KOPT-K1 (cell line): ENCODE measurements around the gene HDAC8.
"Not testable (repeated sequence)": the region's sequence is repeated elsewhere in the genome, so short reads cannot be mapped to it uniquely, and the experiment has no call there.

ENCODE experiments used
- H3K27ac ChIP-seq: fragments of 200-600 bp; sonication (generic); 2 replicates; pipeline ENCODE4 v1.5.1; 2016; ENCODE audit warnings: antibody characterized with exemption, mild to moderate bottlenecking, low read depth, low read length; ENCODE audit not compliant: poor library complexity, severe bottlenecking
- H3K36me3 ChIP-seq: fragments of 200-600 bp; sonication (generic); 2 replicates; pipeline ENCODE4 v1.5.1; 2017; ENCODE audit warnings: antibody characterized with exemption, mild to moderate bottlenecking, low read length, moderate library complexity; ENCODE audit not compliant: insufficient read depth
- H3K9me3 ChIP-seq: fragments of 200-600 bp; sonication (generic); 2 replicates; pipeline ENCODE4 v1.5.1; 2017; ENCODE audit warnings: antibody characterized with exemption, low read length, mild to moderate bottlenecking; ENCODE audit not compliant: insufficient read depth, poor library complexity, severe bottlenecking

The HDAC8 gene

DNA sequence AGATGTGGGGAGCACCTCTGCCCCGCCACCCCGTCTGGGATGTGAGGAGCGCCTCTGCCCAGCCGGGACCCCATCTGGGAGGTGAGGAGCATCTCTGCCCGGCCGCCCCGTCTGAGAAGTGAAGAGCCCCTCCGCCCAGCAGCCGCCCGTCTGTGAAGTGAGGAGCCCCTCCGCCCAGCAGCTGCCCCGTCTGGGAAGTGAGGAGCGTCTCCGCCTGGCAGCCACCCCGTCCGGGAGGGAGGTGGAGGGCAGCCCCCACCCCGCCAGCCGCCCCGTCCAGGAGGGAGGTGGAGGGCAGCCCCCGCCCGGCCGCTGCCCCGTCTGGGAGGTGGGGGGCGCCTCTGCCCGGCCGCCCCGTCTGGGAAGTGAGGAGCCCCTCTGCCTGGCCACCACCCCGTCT, 13.0 kb downstream of the HDAC8 start:
- not testable (repeated sequence) for H3K36me3 ChIP-seq, H3K9me3 ChIP-seq, H3K27ac ChIP-seq

DNA sequence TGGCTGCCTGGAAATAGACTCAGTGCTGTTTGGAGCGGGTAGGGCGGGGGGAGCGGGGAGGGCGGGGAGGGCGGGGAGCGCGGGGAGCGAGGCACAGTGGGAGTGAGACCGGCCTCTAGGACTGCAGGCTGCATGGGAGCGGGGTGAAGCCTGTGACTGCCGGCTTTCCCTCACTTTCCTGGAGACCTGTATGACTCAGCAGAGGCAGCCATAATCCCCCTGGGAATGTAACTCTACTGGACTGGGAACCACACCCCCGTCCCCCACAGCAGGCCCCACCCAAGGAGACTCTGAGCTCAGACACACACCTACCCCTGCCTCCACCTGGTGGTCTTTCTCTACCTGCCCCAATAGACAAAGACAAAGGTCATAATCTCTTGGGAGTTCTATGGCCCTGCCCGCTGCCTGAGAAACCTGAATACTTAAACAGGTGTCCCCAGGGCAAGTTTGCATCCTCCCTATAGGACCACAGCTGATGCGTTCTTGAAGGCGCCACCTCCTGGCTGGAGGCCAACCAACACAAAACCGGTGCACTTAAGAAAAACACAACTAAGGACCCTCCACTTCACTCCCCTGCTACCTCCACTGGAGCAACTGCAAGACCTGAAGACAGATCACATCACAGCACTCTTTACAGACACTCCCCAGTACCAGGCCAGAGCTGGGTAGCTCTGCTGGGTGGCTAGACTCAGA, 18.0 kb downstream of the HDAC8 start:
- H3K36me3 ChIP-seq = no peaks in the 10 kb centered on the region; the same call in 1 of the 2 replicates
- no peak overlapping the region for H3K27ac ChIP-seq

DNA sequence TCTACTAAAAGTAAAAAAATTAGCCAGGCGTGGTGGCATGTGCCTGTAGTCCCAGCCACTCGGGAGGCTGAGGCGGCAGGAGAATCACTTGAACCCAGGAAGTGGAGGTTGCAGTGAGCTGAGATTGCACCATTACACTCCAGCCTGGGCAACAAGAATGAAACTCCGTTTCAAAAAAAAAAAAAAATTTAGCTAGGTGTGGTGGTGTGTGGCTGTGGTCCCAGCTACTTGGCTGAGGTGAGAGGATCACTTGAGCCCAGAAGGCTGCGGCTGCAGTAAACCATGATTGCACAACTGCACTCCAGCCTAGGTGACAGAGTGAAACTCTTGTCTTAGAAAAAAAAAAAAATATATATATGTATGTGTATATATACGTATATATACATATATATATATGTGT, 20.2 kb downstream of the HDAC8 start:
- H3K27ac ChIP-seq, H3K9me3 ChIP-seq, H3K36me3 ChIP-seq: not testable (repeated sequence)

More for the DNA sequence above, 18.0 kb downstream of the HDAC8 start:
- no peaks in the 10 kb centered on the region for H3K9me3 ChIP-seq

DNA sequence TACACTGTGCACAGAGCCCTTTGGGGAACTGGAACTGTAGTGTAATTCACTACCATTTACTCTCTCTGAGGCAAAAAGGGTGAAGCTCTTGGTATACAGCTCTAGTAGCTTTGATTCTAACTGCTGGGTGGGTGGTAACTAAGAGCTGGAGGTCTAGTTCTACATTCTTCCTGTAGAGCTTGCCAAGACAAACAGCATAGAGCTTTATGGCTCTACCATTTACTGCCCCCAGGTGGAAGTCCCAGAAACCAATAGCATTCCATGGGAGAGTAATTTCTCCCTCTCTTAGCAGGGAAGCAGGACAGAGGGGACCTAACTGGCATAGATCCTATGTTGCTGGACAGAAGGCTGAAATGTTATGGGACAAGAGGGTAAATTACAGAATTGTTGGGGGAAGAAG, 26.7 kb downstream of the HDAC8 start:
- Histone ChIP-seq H3K9me3 (no peaks in the 10 kb centered on the region), H3K36me3 (no peaks in the 10 kb centered on the region; the same call in 1 of the 2 replicates), H3K27ac (no peak overlapping the region)

DNA sequence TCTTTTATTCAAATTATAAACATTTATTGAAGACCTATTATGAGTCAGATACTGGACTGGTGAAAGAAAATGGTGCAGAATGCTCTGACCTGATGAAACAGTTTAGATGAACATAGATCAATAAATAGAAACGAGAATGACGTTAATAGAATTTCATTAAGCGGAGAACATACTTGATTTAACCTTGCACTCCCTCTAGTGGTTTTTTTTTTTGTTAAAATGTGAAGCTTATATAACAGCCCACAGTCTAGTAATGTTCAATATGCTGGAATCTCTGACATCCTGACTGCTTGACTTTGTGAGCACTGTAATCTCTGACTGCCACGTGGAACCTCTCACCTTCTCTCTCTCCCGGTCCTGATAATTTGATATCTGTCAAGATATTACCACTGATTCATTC, 32.3 kb downstream of the HDAC8 start:
- H3K36me3 ChIP-seq = no peaks in the 10 kb centered on the region; the same call in 1 of the 2 replicates
- H3K9me3 ChIP-seq = no peaks in the 10 kb centered on the region
- H3K27ac ChIP-seq = no peak overlapping the region

DNA sequence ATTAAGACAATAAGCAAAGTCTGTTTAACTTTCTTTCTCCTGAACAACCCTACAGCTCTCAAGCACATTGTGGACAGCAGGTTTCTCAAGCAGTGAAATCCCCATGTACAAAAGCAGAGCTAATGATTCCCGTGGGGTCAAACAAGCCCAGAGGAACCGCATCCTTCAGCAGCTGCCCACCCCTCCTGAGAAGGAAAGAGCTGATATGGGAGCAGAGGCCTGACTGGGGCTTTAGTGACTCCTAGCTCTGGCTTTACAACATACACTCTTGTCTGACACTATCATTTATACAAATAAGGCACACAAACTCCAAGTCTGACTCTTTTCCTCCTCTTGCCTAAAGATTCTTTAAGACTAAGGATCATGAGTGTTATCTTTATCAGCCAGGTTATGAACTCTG, 32.8 kb downstream of the HDAC8 start:
- Histone ChIP-seq H3K36me3 (no peaks in the 10 kb centered on the region; the same call in 1 of the 2 replicates), H3K9me3 (no peaks in the 10 kb centered on the region), H3K27ac (no peak overlapping the region)

DNA sequence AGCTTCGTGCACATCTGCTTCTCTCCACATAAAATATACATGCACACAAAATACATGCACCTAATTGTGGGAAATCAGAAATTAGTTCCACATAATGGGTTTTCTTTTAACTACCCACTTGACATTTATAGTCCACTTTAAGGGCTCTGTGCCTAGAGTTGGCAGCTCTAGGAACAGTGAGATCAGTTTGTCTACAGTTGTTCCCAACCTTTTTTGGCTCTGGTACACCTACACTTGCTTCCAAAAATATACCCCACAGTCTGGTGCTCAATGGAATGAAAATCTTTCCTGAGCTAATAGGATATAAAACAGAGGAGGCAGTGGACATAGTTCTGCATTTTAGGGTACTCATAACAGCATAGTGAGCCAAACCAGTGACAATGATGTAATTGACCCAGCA, 36.1 kb downstream of the HDAC8 start:
- no peaks in the 10 kb centered on the region for H3K9me3 ChIP-seq
- no peaks in the 10 kb centered on the region for H3K36me3 ChIP-seq
- H3K27ac ChIP-seq = no peak overlapping the region

DNA sequence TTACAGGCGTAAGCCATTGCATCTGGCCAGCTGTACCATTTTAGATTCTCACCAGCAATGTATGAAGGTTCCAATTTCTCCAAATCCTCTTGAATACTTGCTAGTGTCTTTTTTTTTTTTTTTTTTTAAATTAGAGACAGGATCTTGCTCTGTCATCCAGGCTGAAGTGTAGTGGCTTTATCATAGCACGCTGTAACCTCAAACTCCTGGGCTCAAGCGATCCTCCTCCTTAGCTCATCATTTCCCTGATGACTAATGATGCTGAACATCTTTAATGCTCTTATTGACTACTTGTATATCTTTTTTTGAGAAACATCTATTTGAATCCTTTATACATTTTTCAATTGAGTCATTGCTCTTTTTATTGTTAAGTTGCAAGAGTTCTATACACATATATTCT, 40.3 kb downstream of the HDAC8 start:
- Histone ChIP-seq H3K27ac (no peak overlapping the region), H3K36me3 (no peaks in the 10 kb centered on the region), H3K9me3 (no peaks in the 10 kb centered on the region)

DNA sequence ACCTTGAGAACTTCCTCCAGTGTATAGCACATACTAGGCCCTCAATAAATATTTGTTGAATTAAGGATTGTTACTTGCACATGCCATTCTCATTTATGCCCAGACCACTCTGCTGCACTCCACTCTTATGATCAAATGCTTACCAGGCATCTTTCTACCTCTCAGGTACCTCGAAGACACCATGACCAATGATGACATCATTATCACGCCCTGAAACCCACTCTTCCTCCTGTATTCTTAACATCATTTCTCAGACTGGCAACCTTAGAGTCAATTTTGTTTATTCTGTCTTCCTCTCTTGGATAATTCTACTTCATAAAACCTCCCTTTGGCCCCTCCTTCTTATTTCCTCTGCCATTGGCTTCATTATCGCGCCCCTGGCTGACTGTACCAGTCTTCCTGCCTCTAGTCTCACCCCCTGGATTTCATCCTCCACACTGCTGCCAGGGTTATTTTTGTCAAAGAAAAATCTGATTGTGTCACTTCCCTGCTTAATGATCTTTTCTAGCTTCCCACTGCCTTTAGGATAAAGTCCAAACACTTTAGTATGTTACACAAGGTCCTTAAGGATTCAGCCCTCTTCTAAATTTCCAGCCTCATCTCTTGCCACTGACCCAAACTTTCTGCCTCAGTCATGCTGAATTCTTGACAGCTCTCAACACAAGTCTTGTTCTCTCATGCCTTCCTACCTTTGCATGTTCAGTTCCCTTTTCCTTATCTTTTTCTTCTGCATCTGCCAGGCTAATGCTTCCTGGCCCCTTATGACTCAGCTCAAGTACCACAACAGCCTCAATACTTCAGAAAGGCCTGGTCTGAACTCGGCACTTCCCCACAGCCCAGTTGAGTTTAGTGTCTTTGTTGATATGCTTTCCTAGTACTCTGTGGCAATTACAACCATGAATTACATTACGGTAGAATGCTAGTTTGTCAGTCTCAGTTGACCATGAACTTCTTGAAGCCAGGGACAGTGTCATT, 45.8 kb downstream of the HDAC8 start:
- H3K27ac ChIP-seq = no peak overlapping the region
- H3K9me3 ChIP-seq = no peaks in the 10 kb centered on the region
- H3K36me3 ChIP-seq = no peaks in the 10 kb centered on the region

DNA sequence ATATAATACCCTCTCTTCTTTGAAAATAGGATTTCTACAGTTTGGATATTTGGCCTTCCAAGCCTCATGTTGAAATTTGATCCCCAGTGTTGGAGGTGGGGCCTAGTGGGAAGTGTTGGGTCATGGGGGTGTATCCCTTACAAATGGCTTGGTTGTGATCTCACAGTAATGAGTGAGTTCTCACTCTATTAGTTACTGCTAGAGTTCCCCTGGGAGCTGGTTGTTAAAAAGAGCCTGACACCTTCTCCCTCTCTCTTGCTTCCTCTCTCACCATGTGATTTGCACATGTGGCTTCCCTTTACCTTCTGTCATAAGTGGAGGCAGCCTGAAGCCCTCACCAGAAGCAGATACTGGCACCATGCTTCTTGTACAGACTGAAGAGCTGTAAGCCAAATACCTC, 73.9 kb downstream of the HDAC8 start:
- Histone ChIP-seq H3K27ac (no peak overlapping the region), H3K36me3 (no peaks in the 10 kb centered on the region; the same call in 1 of the 2 replicates)

DNA sequence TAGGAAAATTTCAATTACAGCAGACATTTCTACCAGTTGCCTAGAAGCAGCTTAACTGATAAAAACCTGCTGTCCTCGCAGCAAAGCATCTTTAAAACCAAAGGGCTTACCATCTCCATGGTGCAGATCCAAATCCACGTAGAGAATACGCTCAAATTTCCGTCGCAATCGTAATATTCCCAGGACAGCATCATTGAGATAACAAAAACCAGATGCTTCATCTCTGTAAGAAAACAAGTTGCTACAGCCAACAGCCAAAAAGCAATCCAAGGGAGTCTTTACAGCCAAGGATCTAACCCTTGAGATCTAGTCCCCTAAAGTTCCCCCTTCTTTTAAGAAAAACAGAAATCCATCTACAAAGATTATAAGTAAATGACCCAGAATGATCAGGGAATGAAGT, 77.6 kb downstream of the HDAC8 start:
- H3K36me3 ChIP-seq = no peaks in the 10 kb centered on the region
- no peak overlapping the region for H3K27ac ChIP-seq
- H3K9me3 ChIP-seq = no peaks in the 10 kb centered on the region

More for the DNA sequence above, 73.9 kb downstream of the HDAC8 start:
- no peaks in the 10 kb centered on the region for H3K9me3 ChIP-seq

DNA sequence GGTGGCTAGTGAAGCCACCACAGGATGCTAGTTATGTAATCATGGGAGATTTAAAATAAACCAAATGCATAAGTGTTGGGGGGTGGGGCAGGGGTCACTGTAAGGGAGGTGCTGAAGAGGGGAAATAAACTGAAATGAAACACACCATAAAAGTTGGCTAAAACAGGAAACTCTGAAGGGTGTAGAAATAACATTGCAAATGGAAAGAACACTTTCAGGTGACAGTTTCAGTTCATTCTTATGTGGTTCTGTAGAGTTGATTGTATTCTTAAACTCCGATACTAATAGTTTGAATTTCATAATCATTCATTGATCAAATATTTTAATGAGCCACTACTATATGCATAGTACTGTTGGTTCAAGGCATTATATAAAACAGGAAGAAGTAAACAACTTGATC, 80.1 kb downstream of the HDAC8 start:
- Histone ChIP-seq H3K36me3 (no peaks in the 10 kb centered on the region; the same call in 1 of the 2 replicates), H3K27ac (no peak overlapping the region)

DNA sequence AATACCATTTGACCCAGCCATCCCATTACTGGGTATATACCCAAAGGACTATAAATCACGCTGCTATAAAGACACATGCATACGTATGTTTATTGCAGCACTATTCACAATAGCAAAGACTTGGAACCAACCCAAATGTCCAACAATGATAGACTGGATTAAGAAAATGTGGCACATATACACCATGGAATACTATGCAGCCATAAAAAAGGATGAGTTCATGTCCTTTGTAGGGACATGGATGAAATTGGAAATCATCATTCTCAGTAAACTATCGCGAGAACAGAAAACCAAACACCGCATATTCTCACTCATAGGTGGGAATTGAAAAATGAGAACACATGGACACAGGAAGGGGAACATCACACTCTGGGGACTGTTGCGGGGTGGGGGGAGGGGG, 82.4 kb downstream of the HDAC8 start:
- not testable (repeated sequence) for H3K9me3 ChIP-seq, H3K36me3 ChIP-seq, H3K27ac ChIP-seq

More for the DNA sequence above, 80.1 kb downstream of the HDAC8 start:
- H3K9me3 ChIP-seq = no peaks in the 10 kb centered on the region

DNA sequence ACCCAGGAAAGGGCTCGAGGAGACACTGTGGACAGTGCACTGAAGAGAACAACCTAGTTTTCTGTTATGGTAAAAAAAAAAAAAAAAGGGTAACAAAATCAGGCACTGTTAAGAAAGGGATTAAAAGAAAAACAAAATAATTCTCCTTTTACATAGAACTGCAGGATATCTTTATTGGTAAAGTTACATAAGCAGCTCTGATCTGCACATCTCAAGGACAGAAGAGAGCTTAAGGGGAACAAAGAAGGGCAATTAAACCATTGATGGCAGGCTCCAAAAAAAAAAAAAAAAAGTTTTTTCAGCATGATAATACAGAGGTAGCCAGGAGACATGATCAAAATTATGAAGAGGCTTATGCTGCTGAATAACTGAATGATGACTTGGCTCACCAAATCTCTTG, 85.0 kb downstream of the HDAC8 start:
- no peak overlapping the region for H3K27ac ChIP-seq
- no peaks in the 10 kb centered on the region for H3K9me3 ChIP-seq
- peaks cover 7% of the 10 kb centered on the region; the same call in 1 of the 2 replicates for H3K36me3 ChIP-seq
